ENCODE results near the gene KIF9.
A peak's percentile ranks its signal among the peaks of the same experiment; 100 is the strongest.
"Not testable (repeated sequence)": the region's sequence is repeated elsewhere in the genome, so short reads cannot be mapped to it uniquely, and the experiment has no call there.

Gene KIF9

DNA sequence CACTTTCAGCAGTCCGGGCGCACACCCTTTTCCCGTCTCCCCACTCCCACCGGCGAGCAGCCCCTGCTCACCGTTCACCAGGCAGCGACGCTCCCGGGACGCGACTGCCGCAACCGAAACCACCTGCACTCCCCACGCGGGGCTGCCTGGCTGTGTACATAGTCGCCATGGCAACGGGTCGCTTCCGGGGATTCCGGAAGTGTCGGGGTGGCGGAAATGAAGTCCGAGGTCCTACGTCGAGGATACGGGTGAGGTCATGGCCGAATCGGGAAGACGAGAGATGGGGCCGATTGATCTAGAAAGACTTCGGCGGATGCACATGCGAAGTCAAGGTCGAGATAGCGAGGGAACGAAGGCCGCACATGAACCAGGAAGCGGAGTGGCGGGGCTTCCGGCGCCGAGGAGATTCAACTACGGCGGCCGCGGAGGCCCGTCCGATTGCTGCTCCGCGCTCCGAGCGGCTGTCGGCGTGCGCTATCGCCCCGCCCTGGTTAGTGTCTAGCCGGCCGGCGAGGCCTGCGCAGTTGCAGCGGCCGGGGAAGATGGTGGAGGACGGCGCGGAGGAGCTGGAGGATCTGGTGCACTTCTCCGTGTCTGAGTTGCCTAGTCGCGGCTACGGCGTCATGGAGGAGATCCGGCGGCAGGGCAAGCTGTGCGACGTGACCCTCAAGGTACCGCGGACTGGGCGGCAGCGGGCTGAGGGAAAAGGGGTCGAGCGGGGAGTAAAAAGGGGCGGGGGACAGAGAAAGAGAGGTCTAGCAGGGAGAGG, at the start of gene KIF9, which contains the start of gene KLHL18:
KIF9 (minus strand) TSS at position 376 of the 769 bp plus-strand sequence. CDS start 5,425 bp downstream, outside the sequence.
KLHL18 (plus strand) TSS at position 521 of the 769 bp plus-strand sequence; CDS start at position 543, 22 bp downstream.
- DNase-seq (ENCODE audit: low spot score) = peak; percentile 96

DNA sequence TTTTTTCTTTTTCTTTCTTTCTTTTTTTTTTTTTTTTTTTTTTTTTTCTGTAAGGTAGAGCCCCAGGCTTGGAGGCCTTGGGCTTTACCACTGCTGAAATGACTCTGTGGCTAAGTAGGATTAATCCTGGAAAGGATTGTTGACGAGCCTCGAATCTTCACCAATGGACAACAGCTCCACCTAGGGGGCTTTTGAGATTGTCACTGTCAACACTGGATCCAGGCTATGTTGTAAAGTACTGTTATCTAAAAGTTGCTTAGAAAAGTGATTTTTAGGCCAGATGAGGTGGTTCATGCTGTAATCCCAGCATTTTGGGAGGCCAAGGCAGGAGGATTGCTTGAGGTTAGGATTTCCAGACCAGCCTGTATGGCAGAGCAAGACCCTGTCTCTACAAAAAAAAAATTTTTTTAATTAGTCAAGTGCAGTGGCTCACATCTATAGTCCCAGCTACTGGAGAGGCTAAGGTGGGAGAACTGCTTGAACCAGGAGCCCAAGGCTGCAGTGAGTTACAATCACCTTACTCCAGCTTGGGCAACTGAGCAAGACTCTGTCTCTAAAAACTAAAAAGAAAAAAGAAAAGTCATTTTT, 41.8 kb upstream of the KIF9 start:
- DNase-seq (ENCODE audit: low spot score) = peak; percentile 82

- peak; percentile 34 for DNase-seq (ENCODE audit: low spot score)
Measured at GRCh38 chr3:47323431-47324277, 41.1 kb upstream of the KIF9 start.

GRCh38 chr3:47319956-47320355, 37.4 kb upstream of the KIF9 start:
- DNase-seq (ENCODE audit: low spot score) = peak; percentile 45

DNA sequence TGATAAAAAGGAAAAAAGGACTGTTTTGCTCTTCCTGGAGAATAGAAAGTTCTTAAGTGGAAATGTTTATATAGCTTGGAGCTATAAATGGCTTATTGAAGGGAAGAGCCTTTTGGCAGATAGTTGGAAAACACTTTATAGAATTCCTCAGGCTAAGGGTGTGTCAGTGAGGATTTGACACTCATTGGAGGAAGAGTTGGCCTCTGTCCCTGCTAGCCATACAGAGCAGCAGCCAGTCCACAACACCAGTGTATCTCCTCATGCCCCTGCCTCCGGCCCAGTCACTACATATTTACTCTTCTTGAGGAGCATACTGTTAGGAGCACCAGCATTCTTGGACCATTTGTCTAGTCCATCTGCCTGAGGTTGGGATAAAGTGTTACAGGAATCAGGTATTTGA, 36.3 kb upstream of the KIF9 start:
- DNase-seq (ENCODE audit: low spot score) = no peak

DNA sequence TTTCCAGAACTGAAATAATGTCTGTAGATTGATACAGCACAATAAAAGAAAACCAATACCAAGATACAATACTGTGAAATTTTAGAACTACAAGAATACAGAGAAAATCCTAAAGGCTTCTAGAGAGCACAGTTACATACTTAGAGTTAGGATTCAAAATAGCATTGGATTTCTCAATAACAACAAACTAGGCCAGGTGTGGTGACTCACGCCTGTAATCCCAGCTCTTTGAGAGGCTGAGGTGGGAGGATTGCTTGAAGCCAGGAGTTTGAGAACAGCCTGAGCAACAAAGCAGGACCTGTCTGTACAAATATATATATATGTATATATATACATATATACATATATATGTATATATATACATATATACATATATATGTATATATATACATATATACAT, 33.6 kb upstream of the KIF9 start:
- not testable (repeated sequence) for DNase-seq (ENCODE audit: low spot score)

DNA sequence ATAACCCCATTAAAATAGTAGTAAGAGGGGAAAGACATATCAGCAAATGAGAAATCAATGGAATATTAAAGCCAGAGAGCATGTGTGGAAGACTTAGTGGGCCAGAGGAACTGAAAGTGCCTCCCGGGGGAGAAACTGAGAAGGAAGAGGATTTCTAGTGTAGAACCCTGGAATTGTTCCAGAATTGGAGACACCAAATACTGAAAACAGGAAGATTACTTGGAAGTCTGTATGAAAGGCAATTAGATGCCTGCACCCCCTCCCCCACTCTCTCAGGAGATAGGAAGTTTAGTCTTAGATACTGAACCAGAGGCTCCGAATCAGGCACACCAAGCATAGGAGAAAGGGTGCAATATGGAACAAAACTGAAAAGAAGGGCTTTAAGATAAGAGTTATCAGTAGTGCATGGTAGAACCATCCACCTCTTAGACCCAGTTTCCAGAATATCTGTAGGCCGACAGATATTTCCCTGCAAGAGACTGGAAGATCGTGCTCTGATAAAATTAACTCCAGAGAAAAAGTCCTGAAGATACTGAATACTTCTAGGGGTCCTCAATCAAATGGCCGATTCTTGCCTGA, 32.6 kb upstream of the KIF9 start:
- peak; percentile 50 for DNase-seq (ENCODE audit: low spot score)

GRCh38 chr3:47314056-47314764, 31.6 kb upstream of the KIF9 start:
- DNase-seq (ENCODE audit: low spot score) = no peak

GRCh38 chr3:47313341-47314055, 30.9 kb upstream of the KIF9 start:
- DNase-seq (ENCODE audit: low spot score) = no peak

DNA sequence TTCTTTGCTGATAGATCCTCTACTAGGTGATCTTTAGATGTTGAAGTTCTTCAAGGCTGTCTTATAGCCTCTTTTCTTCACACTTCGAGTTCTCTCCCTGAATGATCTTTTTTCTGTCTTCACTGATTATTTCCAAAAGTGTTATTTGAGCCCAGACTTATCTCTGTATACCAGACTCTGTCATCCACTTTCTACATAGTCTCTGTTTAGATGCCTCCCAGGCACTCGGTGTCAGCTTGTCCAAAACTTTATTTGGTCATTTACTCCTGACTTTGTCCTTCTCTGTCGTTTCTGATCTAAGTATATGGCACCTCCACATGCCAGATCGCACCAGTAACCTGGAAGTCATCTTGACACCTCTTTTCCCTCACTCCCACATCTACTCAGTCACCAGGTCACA, 27.8 kb upstream of the KIF9 start:
- peak; percentile 65 for DNase-seq (ENCODE audit: low spot score)

GRCh38 chr3:47309231-47309630, 26.6 kb upstream of the KIF9 start:
- DNase-seq (ENCODE audit: low spot score) = not testable (repeated sequence)

DNA sequence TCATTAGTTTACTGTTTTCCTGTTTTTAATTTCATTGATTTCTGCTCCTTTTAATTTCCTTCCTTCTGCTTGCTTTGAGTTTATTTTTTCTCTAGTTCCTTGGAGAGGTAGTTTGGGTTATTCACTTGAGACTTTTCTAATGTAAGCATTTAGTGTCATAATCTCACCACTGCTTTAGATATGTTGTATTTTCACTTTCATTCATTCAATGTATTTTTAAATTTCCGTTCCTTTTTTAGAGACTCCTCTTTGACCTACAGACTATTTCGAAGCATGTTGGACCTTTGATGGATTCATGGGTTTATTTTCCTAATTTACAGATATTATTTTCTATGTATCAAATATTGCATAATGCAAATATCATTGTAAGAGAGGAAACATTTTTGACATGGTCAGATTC, 23.4 kb upstream of the KIF9 start:
- DNase-seq (ENCODE audit: low spot score) = no peak

GRCh38 chr3:47301456-47301855, 18.9 kb upstream of the KIF9 start:
- DNase-seq (ENCODE audit: low spot score) = no peak

DNA sequence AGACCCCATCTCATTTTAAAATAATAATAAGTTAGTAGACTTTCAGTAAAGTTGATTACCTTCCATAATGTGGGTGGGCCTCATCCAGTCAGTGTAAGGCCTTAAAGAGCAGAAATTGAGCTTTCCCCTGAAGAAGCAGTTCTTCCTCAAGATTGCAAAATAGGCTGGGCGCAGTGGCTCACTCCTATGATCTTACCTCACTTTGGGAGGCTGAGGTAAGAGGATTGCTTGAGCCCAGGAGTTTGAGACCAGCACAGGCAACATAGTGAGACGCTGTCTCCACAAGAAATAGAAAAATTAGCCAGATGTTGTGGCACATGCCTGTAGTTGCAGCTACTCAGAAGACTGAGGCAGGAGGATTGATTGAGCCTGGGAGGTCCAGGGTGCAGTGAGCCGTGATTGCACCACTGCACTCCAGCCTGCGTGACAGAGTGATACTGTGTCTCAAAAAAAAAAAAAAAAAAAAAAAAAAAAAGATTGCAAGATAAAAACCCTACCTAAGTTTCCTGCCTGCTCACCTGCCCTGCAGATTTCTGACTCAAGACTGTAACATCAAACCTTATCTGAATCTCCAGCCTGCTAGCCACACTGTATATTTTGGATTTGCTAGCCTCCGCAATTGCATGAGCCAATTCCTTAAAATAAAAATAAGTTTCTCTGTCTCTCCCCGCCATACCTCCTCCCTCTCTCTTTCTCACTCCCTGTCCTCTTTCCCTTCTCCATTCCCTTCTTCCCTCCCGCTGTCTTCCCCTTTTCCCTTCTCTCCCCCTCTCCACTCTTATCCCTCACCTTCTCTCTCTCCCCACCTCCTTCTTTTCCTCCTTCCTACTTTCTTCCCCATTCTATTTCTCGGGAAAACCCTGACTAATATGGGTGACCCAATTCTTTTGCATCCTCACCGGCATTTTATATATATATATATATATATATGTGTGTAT, 17.1 kb upstream of the KIF9 start:
- DNase-seq (ENCODE audit: low spot score) = no peak

DNA sequence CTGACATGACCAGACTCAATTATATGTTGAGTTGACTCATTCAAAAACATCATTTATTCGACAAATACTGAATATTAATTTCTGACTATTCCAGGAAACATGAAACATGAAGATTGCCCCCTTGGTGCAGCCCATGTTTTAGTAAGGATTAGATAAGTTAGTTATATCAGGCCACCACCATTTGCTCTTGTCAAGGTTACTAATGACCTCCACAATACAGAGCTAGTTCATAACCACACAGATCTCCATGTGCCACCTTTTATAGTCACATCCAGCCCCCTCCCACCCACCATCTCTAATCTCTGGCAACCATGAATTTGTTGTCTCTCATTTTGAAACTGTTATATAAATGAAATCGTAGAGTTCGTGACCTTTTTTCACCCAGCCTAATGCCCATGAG, 15.8 kb upstream of the KIF9 start:
- peak; percentile 80 for DNase-seq (ENCODE audit: low spot score)

DNA sequence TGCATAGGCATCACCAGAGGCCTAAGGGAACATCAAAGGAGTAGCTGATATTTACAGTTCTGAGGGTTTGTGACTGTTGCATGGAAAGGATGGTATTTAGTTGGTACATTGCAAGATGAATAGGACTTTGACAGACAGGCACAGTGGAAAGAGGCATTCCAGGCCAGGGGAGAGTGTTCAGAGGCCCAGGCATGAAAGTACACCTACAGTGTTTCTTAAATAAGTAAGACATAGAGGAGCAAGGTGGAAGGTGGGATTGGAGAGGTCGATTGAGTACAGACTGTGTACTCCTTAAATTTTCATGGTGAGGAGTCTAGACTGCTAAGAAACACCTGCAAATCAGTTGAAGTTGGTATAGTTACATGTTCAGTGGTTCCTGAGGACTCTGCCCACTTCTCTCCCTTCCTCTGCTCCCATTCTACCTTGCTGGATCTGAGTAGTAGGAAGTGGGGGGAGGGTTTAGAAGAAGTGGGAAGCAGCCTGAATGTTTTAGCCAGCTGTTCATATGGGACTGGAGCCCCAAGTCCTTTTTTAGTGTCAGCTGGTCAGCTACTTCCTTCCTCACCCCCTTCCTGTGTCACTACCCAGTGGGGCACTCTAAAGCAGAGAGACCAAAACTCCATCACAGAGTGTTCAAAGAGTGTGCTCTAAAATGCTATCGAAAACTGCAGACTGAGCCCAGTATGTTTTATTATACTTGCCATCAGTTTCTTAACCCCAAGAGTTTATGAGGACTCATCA, 14.1 kb upstream of the KIF9 start:
- no peak for DNase-seq (ENCODE audit: low spot score)

DNA sequence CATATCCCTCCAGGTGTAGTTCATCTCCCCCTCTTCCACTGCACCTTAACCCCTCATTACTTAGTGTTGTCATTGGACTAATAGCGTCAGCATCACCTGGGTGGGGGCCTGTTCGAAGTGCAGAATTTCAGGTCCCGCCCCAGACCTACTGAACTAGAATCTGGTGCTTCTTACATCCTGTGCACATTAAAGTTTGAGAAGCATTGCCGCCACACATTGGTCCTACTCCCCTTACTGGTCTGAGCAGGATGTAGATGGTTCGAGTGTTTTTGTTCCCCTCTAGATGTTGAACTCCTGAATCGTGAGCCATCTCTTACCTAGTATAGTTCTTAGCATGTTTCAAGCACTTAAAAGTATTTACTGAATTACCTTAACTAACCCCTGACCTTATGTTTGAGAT, 13.4 kb upstream of the KIF9 start:
- no peak for DNase-seq (ENCODE audit: low spot score)

GRCh38 chr3:47295322-47295721, 12.7 kb upstream of the KIF9 start:
- DNase-seq (ENCODE audit: low spot score) = no peak

DNA sequence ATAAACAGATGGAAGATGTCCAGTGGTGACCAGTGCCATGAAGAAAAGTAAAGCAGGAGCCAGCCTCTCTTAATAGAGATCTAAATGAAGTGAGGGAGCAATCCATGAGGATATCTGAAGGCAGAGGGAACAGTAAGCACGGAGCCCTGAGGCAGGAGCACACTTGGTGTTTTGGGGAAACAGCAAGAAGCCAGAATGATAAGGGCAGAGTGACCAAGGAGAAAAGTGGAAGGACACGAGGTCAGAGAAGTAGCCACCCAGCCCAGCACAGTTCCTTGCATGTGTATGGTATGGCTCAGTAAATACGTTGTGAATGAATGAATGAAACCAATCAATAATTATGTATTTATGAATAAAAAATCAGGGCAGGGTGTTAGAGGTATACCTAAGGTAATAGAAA, 11.8 kb upstream of the KIF9 start:
- DNase-seq (ENCODE audit: low spot score) = no peak
